Stimulated activated CD4-positive, alpha-beta T cell treated with anti-CD3 and anti-CD28 coated beads, Interleukin-1b, Interleukin-23, amount 100 ng/mL, for 4 hours (primary cell): ENCODE data around the gene EGF.

Source experiments
- DNase-seq, 2 donors: peaks; one replicate each; pipeline ENCODE4 v3.0.0-alpha.2; 2020; ENCODE audit warnings: low read depth in 2 of 2

The EGF gene

DNA sequence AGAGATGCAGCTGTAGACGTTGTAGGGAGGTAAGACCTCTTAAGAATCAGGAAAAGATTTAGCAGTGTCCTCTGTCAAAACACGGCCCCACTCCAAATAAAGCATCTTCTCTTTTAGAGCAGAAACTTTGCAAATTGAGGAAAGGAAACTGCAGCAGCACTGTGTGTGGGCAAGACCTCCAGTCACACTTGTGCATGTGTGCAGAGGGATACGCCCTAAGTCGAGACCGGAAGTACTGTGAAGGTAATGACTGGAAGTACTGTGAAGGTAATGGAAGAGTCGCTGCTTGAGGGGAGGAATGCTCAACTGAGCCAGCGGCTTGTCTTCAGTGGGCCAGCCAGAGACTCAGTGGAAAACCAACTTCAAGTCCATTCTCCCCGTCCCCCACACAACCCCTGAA is 46.5 kb downstream of the EGF start:
- DNase-seq = no peak

- DNase-seq = no peak
Observed at GRCh38 chr4:109962401-109962800, 49.7 kb downstream of the EGF start.

DNA sequence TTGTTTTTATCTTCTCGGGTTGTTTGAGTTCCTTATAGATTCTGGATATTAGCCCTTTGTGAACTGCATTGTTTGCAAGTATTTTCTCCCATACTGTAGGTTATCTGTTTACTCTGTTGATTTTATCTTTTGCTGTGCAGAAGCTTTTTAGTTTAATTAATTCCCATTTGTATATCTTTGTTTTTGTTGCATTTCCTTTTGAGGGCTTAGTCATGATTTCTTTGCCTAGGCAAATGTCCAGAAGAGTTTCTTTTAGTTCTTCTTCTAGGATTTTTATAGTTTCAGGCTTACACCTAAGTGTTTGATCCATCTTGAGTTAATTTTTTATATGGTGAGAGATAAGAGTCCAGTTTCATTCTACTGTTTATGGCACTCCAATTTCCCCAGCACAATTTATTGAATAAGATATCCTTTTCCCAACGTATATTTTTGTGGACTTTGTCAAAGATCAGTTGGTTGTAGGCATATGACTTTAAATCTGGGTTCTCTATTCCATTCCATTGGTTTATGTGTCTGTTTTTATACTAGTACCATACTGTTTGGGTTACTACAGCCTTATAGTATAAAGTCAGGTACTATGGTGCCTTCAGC is 54.3 kb downstream of the EGF start:
- DNase-seq = no peak

DNA sequence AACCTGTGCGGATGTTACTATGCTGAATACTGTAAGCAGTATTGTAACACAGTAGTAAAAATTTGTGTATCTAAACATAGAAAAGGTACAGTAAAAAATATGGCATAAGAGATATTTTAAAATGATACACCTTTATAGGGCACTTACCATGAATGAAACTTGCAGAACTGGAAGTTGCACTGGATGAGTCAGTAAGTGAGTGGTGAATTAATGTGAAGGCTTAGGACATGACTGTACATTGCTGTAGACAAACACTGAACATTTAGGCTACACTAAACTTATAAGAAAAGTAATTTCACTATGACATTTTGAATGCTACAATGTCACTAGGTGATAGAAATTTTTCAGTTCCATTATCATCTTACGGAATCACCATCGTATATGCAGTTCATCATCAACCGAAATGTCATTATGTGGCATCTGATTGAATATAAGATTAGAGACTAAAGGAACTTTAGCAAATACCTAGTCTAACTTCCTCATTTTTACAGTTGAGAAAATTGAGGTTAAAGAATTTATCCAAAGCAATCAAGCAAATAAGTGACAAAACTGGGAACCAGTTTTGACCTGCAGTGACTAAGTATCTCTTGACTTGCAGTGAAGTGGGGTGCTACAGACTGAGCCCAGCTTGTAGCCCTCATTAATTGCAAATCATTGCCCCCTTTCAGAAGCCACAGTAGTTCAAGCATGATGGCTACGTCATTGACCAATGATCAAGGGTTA is 55.3 kb downstream of the EGF start:
- DNase-seq = no peak

DNA sequence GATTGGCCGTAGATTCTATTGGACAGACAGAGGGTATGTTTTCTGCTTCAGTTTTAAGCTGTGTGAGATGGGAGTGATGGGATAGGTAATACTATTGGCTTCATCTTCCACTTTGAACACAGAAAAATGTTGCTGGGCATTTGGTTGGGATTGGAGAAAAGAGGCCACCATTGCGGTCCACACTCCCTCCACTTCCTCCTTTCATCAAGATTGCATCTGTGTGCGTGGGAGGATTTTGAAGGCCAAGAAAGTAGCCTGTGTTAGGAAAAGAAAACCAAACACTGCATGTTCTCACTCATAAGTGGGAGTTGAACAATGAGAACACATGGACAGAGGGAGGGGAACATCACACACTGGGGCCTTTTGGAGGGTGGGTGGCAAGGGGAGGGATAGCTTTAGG is 56.4 kb downstream of the EGF start:
- no peak for DNase-seq

- no peak for DNase-seq
Observed at GRCh38 chr4:109969919-109970318, 57.2 kb downstream of the EGF start.

DNA sequence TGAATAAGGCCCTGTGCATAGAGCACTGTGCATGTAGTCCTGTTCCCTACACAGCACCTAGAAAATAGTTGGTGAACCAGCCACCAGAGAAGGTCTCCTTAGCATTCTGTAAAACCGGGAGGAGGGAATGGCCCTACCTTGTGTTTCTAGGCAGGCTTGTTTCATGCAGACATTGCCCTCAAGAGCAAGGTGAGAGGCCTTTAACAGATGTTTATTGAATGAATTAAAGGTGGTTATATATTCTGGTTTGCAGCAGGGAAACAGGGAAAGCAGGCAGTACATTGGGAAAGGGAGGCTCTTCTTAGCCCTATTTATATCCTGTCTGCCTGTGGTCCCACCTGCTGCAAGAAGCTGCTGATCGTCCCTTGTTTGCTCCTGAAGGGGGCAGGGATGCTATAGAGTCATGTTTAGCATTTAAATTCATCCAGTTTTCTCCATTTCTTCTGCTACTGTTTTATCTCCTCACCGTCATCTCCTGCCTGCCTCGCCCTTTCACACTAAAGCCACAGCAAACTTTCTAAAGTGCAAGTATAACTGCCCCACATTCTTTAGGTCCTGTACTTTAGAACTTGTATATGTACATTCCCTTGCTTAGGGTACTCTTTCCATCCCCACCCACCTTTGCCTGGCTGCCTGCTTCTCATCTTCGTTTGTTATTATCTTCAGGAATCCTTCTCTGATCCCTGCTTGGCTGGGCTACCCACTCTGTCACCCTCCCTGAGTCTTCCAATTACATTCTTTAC is 60.3 kb downstream of the EGF start:
- no peak for DNase-seq

GRCh38 chr4:109973529-109973905 is 60.8 kb downstream of the EGF start:
- DNase-seq = no peak

DNA sequence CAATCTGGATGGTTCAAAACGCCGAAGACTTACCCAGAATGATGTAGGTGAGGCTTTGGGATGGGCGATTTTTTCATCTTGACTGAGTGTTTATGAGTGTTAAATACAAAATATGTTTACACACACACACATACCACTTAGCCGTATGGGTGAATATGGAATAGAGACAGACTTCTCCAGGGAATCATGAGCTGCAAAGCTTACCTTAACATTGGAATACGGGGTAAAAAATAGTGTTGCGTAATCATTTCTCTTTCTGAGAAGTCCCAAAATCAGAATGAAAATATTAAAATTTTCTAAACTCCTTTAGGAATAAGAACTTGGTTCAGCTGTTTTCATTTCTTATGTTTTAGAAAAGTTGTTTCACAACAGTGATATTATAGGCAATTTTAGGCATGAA is 63.5 kb downstream of the EGF start:
- no peak for DNase-seq

- no peak for DNase-seq
Observed at GRCh38 chr4:109977854-109978501, 65.3 kb downstream of the EGF start.

GRCh38 chr4:109978704-109979454 is 66.2 kb downstream of the EGF start:
- no peak for DNase-seq

- no peak for DNase-seq
Observed at GRCh38 chr4:109979920-109980717, 67.4 kb downstream of the EGF start.

- no peak for DNase-seq
Observed at GRCh38 chr4:109981936-109982335, 69.3 kb downstream of the EGF start.

GRCh38 chr4:109982521-109982920 is 69.8 kb downstream of the EGF start:
- no peak for DNase-seq

DNA sequence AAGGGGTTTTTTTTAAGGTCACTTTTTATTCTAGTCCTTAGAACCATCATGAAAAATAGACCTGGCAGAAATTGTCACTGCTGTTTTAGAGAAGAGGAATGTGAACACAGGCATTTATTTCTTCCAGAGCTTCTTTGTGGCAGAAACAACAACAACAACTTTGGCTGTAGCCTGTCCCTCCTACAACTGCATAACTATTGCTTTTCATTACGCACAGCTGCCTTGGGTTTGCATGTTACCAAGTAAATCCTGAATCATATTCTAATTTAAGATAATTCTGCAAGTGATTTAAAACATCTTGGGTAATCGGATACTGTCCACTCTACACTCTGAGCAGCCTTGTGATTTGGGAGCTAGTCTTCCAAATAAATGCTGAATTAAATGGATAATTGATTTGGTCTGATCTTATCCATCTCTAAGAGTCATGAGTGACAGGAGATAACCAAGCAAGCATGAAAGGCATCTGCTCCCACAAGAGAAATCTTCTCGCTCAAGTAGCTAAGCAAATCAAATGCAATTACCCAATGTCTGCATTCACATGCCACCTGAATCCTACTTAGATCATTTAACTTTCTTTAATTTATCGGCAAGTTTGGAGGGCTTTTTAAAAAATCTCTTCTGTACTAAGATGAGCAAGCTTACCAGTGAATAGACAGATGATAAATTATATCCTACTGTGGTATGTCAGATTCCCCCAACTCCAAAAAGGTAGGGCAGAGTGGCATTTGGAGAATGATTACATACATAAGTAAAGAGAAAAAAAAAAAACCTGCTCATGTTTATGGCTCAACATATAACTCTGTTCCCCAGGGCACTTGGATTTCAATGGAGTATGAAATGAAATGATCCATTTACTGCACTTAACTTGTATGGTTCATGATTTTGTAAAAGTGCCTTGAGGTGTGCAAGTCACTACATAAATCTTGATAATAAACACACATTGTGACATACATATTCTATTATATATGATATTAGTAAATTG is 73.6 kb downstream of the EGF start:
- DNase-seq = no peak

DNA sequence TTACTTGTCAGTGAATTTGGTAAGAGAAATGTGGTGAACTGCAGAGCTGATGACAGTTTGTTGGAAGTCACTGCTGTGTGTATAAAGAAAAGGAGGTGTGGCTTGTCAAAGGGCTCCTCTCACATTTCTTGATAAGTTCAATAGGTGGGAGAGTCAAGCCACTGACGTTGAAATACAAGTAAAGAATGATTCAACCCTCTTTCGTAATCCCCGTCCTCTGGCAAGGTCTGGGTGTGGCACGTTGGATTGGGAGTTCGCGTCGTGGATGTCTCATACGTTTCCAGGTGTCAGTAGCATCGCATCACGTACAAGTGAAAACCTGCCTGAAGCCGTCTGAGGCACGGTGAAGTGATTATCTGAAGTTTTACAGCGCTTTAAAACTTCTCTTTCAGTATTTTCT is 76.4 kb downstream of the EGF start:
- DNase-seq = no peak

DNA sequence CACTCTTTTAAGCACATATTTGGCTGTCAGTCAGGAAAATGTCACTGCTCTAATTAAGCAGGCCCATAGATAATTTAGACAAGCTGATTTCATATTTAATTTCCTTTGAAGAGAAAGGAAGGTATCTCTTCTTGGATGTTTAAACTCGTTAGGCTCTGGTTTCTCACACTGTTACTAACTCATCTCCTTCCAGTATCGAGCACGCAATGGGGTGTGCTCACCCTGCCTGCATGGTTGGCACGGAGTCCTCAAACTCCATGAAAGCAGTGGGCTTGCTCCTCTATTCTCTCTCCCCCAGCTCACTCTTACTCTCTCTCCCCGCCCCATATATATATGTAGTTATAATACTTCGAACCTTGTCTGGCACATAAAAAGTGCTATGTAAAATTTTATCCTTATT is 76.9 kb downstream of the EGF start:
- no peak for DNase-seq

DNA sequence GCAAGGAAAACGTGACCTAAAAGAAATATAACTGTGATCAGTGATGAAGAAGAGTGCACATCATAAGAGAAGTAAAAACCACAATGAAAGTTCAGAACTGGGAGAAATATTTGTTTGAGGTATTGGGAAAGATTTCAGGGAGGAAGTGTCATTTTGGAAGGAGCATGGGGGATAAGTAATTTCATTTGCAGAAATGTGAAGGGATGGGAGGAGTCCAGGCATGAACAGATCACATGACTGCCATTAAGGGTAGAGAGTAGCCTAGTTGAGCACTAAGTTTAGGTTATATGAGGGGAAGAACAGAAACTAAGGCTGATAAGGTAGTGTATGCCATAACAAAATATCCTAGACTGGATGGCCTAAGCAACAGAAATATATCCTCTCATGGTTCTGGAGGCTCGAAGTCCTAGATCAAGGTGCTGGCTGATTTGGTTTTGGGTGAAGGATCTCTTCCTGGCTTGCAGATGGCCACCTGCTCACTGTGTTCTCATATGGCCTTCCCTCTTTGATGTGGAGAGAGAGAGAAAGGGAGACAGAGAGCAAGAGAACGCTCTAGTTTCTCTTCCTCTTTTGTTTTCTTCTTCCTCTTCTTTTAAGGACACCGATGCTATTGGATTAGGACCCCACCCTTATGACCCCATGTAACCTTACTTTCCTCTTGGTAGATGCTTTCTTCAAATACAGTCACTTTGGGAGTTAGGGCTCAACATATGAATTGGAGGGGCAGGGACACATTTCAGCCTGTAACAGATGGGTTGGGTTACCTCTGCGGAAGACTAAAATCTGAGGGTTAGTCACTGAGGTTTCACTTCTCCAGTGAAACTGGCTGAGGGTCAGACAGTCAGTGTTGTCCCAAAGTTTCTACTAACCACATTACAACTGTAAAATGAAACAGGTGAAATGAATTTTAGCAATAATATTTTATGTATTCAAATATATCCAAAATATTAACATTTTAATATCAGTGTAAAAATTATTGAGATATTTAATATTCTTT is 77.9 kb downstream of the EGF start:
- no peak for DNase-seq

DNA sequence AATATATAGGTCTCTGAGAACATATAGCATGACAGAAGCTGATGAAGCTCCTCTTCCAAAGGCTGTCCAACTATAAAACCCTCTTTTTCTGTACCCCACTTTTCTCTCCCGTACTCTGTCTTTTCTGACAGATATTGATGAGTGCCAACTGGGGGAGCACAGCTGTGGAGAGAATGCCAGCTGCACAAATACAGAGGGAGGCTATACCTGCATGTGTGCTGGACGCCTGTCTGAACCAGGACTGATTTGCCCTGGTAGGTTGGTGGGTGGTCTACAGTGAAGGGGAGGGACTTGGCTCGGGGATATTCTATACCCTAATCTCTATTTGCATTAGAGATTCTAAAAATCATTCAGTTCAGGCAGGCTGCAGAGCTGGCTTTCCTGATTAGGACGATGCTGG is 80.4 kb downstream of the EGF start:
- no peak for DNase-seq
